Panc1 (cell line): ENCODE results near the gene KIFBP. TPM values are rescaled to one million over a fixed set of nuclear protein-coding genes. Genes with fewer than 3 reads are reported as not detected.

Experiments
- ATAC-seq: fragments of 200-7000 bp; cut with Tn5 transposase; 2 replicates; pipeline ENCODE4 v1.9.1; 2020; ENCODE audit warnings: mild to moderate bottlenecking, moderate library complexity
- BruUV-seq: library from RNA; stranded (reverse); fragments of 400-500 nt; replicated peaks from 2 replicates; lab custom pipeline; 2021; lab: Mats Ljungman, UMichigan
- CTCF ChIA-PET: fragments of 300-600 bp; sonication (Branson Sonifier 250); formaldehyde crosslinking; loops from one replicate; lab custom pipeline; 2022; ENCODE audit warnings: antibody characterized with exemption; lab: Charles Lee
- POLR2A ChIA-PET: fragments of 300-600 bp; sonication (Branson Sonifier 250); formaldehyde crosslinking; loops from one replicate; lab custom pipeline; 2022; ENCODE audit warnings: antibody characterized with exemption; lab: Charles Lee
- DNase-seq: peaks from one replicate; pipeline ENCODE4 v3.0.0-alpha.2; 2010; ENCODE audit warnings: low read depth, low spot score
- H3K27ac ChIP-seq: 2 replicates; pipeline ENCODE4 v1.5.1; 2011; ENCODE audit warnings: mild to moderate bottlenecking, low read length, inconsistent platforms
- H3K27me3 ChIP-seq: fragments of 200-500 bp; sonication (Bioruptor generic); 2 replicates; pipeline ENCODE4 v1.6.0; 2014; ENCODE audit warnings: low read length, inconsistent platforms; ENCODE audit not compliant: control insufficient read depth, insufficient read depth
- H3K36me3 ChIP-seq: fragments of 200-500 bp; sonication (Bioruptor generic); 2 replicates; pipeline ENCODE4 v1.5.1; 2014; ENCODE audit warnings: inconsistent platforms, mild to moderate bottlenecking, low read length, moderate library complexity; ENCODE audit not compliant: control insufficient read depth, insufficient read depth
- H3K4me1 ChIP-seq: 2 replicates; pipeline ENCODE4 v1.5.1; 2011; ENCODE audit warnings: inconsistent platforms, mild to moderate bottlenecking, low read length, moderate library complexity; ENCODE audit not compliant: control insufficient read depth, insufficient read depth
- H3K4me3 ChIP-seq, 2 experiments: 2 replicates each; pipeline ENCODE4 v1.5.1; 2011 to 2012; ENCODE audit warnings: low read depth in 2 of 2, low read length in 2 of 2, mild to moderate bottlenecking in 2 of 2, inconsistent platforms in 1 of 2, moderate library complexity in 1 of 2
- H3K9me3 ChIP-seq: fragments of 200-500 bp; sonication (Bioruptor generic); 2 replicates; pipeline ENCODE4 v1.5.1; 2014; ENCODE audit warnings: low read depth, mild to moderate bottlenecking, inconsistent platforms, low read length, moderate library complexity; ENCODE audit not compliant: control insufficient read depth, insufficient read depth
- POLR2AphosphoS5 ChIP-seq: IDR thresholded peaks from 2 replicates; pipeline ENCODE4 v1.6.1; 2012; ENCODE audit warnings: mild to moderate bottlenecking, low read depth, low read length, moderate library complexity
- SIN3A ChIP-seq: IDR thresholded peaks from 2 replicates; pipeline ENCODE4 v1.6.1; 2012; ENCODE audit warnings: low read depth, mild to moderate bottlenecking, low read length, moderate library complexity, borderline replicate concordance; ENCODE audit not compliant: insufficient read depth
- TCF7L2 ChIP-seq: IDR thresholded peaks from 2 replicates; pipeline ENCODE4 v1.6.1; 2011; ENCODE audit warnings: mild to moderate bottlenecking, low read depth, low read length, inconsistent platforms
- in situ Hi-C: cut with HindIII; loops from 2 replicates; pipeline ENCODE4 v1.10.0; 2016; ENCODE audit warnings: low sequenced_read_pairs, low pct_unique_long_range_greater_than_20kb
- intact Hi-C: fragments of 100-400 bp; cut with micrococcal nuclease; formaldehyde crosslinking; loops from one replicate; pipeline ENCODE4 v1.10.0; 2022; ENCODE audit not compliant: unreplicated experiment
- total RNA-seq: library from RNA; stranded (reverse); gene quantifications from one replicate; pipeline ENCODE4 v1.2.1, GENCODE V29; 2021; ENCODE audit not compliant: unreplicated experiment
- TF ChIP-seq, protein P1 (sequence below), 2 experiments: IDR thresholded peaks; 2 replicates each; pipeline ENCODE4 v1.6.1; 2011 to 2012; ENCODE audit warnings: low read depth in 2 of 2, control low read depth in 1 of 2, low read length in 1 of 2, mild to moderate bottlenecking in 1 of 2, moderate library complexity in 1 of 2; ENCODE audit not compliant: insufficient read depth in 1 of 2
- TF ChIP-seq, protein P2 (sequence below): fragments of 450-650 bp; IDR thresholded peaks from 2 replicates; pipeline ENCODE4 v1.5.1; 2017; ENCODE audit warnings: mild to moderate bottlenecking

The KIFBP gene
- total RNA-seq, 1 experiment from 2014 or later, result 45.9 TPM

DNA sequence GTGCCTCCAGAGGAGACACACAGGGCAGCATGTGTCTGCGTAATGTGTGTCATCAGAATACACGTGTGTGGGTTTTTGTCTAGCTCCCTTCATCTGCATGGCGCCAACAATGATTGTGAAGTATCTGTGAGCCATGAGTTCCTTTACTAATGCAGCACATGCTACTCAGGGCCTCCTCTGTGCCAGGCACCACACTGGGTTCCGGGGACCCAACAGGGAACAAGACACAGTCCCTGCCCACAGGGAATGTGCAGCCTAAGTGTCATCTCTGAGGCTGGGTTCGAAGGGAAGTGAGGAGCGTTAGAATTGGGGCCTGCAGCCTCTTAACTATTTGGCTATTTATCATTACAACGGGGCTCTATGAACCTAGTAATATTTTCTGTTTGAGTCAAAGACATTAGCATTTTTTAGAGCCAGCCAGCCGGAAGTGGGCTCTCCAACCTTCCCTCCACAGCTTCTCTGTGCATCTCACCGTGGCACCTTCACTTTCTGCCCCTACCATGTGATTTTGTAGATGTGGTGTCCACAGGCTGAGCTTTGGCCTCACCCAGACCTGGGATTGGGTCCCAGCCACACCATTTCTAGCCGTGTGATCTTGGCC is 55.4 kb downstream of the KIFBP start:
- no peak for TF ChIP-seq POLR2AphosphoS5
- TF ChIP-seq, protein P1, sequence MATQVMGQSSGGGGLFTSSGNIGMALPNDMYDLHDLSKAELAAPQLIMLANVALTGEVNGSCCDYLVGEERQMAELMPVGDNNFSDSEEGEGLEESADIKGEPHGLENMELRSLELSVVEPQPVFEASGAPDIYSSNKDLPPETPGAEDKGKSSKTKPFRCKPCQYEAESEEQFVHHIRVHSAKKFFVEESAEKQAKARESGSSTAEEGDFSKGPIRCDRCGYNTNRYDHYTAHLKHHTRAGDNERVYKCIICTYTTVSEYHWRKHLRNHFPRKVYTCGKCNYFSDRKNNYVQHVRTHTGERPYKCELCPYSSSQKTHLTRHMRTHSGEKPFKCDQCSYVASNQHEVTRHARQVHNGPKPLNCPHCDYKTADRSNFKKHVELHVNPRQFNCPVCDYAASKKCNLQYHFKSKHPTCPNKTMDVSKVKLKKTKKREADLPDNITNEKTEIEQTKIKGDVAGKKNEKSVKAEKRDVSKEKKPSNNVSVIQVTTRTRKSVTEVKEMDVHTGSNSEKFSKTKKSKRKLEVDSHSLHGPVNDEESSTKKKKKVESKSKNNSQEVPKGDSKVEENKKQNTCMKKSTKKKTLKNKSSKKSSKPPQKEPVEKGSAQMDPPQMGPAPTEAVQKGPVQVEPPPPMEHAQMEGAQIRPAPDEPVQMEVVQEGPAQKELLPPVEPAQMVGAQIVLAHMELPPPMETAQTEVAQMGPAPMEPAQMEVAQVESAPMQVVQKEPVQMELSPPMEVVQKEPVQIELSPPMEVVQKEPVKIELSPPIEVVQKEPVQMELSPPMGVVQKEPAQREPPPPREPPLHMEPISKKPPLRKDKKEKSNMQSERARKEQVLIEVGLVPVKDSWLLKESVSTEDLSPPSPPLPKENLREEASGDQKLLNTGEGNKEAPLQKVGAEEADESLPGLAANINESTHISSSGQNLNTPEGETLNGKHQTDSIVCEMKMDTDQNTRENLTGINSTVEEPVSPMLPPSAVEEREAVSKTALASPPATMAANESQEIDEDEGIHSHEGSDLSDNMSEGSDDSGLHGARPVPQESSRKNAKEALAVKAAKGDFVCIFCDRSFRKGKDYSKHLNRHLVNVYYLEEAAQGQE (IDR thresholded peaks at IDR 0.05; ENCODE audit: insufficient read depth in 1 of 2, low read depth in 2 of 2, low read length in 1 of 2), result no peak
- TF ChIP-seq, protein P2, sequence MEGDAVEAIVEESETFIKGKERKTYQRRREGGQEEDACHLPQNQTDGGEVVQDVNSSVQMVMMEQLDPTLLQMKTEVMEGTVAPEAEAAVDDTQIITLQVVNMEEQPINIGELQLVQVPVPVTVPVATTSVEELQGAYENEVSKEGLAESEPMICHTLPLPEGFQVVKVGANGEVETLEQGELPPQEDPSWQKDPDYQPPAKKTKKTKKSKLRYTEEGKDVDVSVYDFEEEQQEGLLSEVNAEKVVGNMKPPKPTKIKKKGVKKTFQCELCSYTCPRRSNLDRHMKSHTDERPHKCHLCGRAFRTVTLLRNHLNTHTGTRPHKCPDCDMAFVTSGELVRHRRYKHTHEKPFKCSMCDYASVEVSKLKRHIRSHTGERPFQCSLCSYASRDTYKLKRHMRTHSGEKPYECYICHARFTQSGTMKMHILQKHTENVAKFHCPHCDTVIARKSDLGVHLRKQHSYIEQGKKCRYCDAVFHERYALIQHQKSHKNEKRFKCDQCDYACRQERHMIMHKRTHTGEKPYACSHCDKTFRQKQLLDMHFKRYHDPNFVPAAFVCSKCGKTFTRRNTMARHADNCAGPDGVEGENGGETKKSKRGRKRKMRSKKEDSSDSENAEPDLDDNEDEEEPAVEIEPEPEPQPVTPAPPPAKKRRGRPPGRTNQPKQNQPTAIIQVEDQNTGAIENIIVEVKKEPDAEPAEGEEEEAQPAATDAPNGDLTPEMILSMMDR, result no peak
- no peak for TF ChIP-seq SIN3A
- no peak for TF ChIP-seq TCF7L2
- Histone ChIP-seq H3K9me3 (no peaks in the 10 kb centered on the region), H3K27ac (no peak overlapping the region), H3K36me3 (no peaks in the 10 kb centered on the region), H3K27me3 (no peaks in the 10 kb centered on the region), H3K4me3 (no peak overlapping the region), H3K4me1 (no peaks in the 10 kb centered on the region)
- ChIA-PET POLR2A (interaction anchor here (0.6 kb wide), 1 partner anchor 31 kb away, joined by 6 read pairs; no protein-coding TSS in a partner anchor), CTCF (interaction anchor here (0.6 to 0.7 kb wide), 2 partner anchors 9 to 39 kb away, joined by 5 to 6 read pairs; no protein-coding TSS in a partner anchor)
- no TSS peak for BruUV-seq
- intact Hi-C loops, result no loop called here
- DNase-seq (no peak), ATAC-seq (no peak)
- in situ Hi-C loops, result no loop called here

GRCh38 chr10:69044546-69044945 is 55.9 kb downstream of the KIFBP start:
- no peak for TF ChIP-seq SIN3A
- TF ChIP-seq, protein P1 (IDR thresholded peaks at IDR 0.05; ENCODE audit: insufficient read depth in 1 of 2, low read depth in 2 of 2, low read length in 1 of 2), result no peak
- TF ChIP-seq POLR2AphosphoS5, result no peak
- TF ChIP-seq TCF7L2, result no peak
- TF ChIP-seq, protein P2, result no peak
- no peaks in the 10 kb centered on the region for H3K27me3 ChIP-seq
- no TSS peak for BruUV-seq
- ChIA-PET CTCF (interaction anchor here (0.6 to 0.7 kb wide), 2 partner anchors 9 to 40 kb away, joined by 5 to 6 read pairs; no protein-coding TSS in a partner anchor), POLR2A (interaction anchor here (0.7 kb wide), 1 partner anchor 163 kb away, joined by 5 read pairs; no protein-coding TSS in a partner anchor)
- no peak overlapping the region for H3K4me3 ChIP-seq
- no peak overlapping the region for H3K27ac ChIP-seq
- in situ Hi-C loops (no loop called here), intact Hi-C loops (no loop called here)
- no peaks in the 10 kb centered on the region for H3K4me1 ChIP-seq
- H3K36me3 ChIP-seq, result no peaks in the 10 kb centered on the region
- no peaks in the 10 kb centered on the region for H3K9me3 ChIP-seq
- no peak for ATAC-seq
- no peak for DNase-seq
